MCF 10A (cell line): ENCODE data around the gene RSPRY1. TPM values are rescaled to one million over a fixed set of nuclear protein-coding genes. Genes with fewer than 3 reads are reported as not detected.
A peak's percentile ranks its signal among the peaks of the same experiment; 100 is the strongest.

Experiments
- BruUV-seq: library from RNA; stranded (reverse); fragments of 400-500 nt; replicated peaks from 2 replicates; lab custom pipeline; 2021; lab: Mats Ljungman, UMichigan
- CTCF ChIA-PET: fragments of 300-600 bp; sonication (Branson Sonifier 250); formaldehyde crosslinking; extraction: SDS; loops from one replicate; lab custom pipeline; 2021; ENCODE audit warnings: antibody characterized with exemption, inconsistent platforms; lab: Yijun Ruan, JAX
- POLR2A ChIA-PET: fragments of 300-600, 350-650 bp; sonication (Branson Sonifier 250); formaldehyde crosslinking; extraction: SDS; loops from one replicate; lab custom pipeline; 2020; ENCODE audit warnings: antibody characterized with exemption, inconsistent platforms; lab: Yijun Ruan, JAX
- DNase-seq: peaks from one replicate; pipeline ENCODE4 v3.0.0-alpha.2; 2018; ENCODE audit not compliant: unreplicated experiment
- H3K27ac Mint-ChIP-seq: one replicate; pipeline ENCODE4 v1.8.0; 2022; ENCODE audit warnings: mild to moderate bottlenecking, low read depth, mixed read lengths; ENCODE audit not compliant: unreplicated experiment
- H3K27me3 Mint-ChIP-seq: one replicate; pipeline ENCODE4 v1.8.0; 2022; ENCODE audit warnings: mixed read lengths; ENCODE audit not compliant: insufficient read depth, unreplicated experiment
- H3K36me3 Mint-ChIP-seq: one replicate; pipeline ENCODE4 v1.8.0; 2022; ENCODE audit warnings: mild to moderate bottlenecking, moderate library complexity, mixed read lengths; ENCODE audit not compliant: insufficient read depth, unreplicated experiment
- H3K4me1 Mint-ChIP-seq: one replicate; pipeline ENCODE4 v1.8.0; 2022; ENCODE audit warnings: mixed read lengths; ENCODE audit not compliant: insufficient read depth, unreplicated experiment
- H3K4me3 Mint-ChIP-seq: one replicate; pipeline ENCODE4 v1.8.0; 2022; ENCODE audit warnings: mild to moderate bottlenecking, moderate library complexity, mixed read lengths; ENCODE audit not compliant: unreplicated experiment
- H3K9me3 Mint-ChIP-seq: one replicate; pipeline ENCODE4 v1.8.0; 2022; ENCODE audit warnings: mixed read lengths; ENCODE audit not compliant: unreplicated experiment
- CTCF ChIP-seq: fragments of 200-600 bp; IDR thresholded peaks from one replicate; pipeline ENCODE4 v1.8.0; 2022; ENCODE audit warnings: antibody characterized with exemption, mild to moderate bottlenecking; ENCODE audit not compliant: unreplicated experiment
- intact Hi-C: fragments of 100-400 bp; cut with micrococcal nuclease; formaldehyde crosslinking; loops from 2 replicates; pipeline ENCODE4 v1.14.1; 2022
- total RNA-seq: library from RNA; stranded (reverse); gene quantifications from 2 replicates; pipeline ENCODE4 v1.2.3, GENCODE V29; 2022

RSPRY1 gene
- total RNA-seq, 1 experiment from 2014 or later: 55.9 TPM

- TF ChIP-seq CTCF: no peak
- DNase-seq: no peak
- Mint-ChIP-seq H3K9me3 (no peaks in the 10 kb centered on the region), H3K4me1 (no peaks in the 10 kb centered on the region), H3K27ac (no peak overlapping the region), H3K4me3 (no peak overlapping the region), H3K36me3 (peaks cover 87% of the 10 kb centered on the region), H3K27me3 (no peaks in the 10 kb centered on the region)
- intact Hi-C loops: no loop called here
- ChIA-PET CTCF (interaction anchor here (0.8 kb wide), 1 partner anchor 21 kb away, joined by 3 read pairs; no protein-coding TSS in a partner anchor), POLR2A (no interaction called here)
- no TSS peak for BruUV-seq
Measured at GRCh38 chr16:57157533-57157932, 28.6 kb upstream of the RSPRY1 start.

- no TSS peak for BruUV-seq
- TF ChIP-seq CTCF: no peak
- ChIA-PET POLR2A (interaction anchor here (1.0 kb wide), 1 partner anchor 10 kb away, joined by 3 read pairs; no protein-coding TSS in a partner anchor), CTCF (no interaction called here)
- no peaks in the 10 kb centered on the region for H3K4me1 Mint-ChIP-seq
- no peaks in the 10 kb centered on the region for H3K27me3 Mint-ChIP-seq
- DNase-seq: no peak
- H3K27ac Mint-ChIP-seq: peak overlapping the region; percentile 35
- peaks cover 87% of the 10 kb centered on the region for H3K36me3 Mint-ChIP-seq
- no peak overlapping the region for H3K4me3 Mint-ChIP-seq
- intact Hi-C loops: no loop called here
- no peaks in the 10 kb centered on the region for H3K9me3 Mint-ChIP-seq
Measured at GRCh38 chr16:57159447-57159846, 26.7 kb upstream of the RSPRY1 start.

- no TSS peak for BruUV-seq
- H3K9me3 Mint-ChIP-seq: no peaks in the 10 kb centered on the region
- H3K27ac Mint-ChIP-seq: no peak overlapping the region
- peaks cover 69% of the 10 kb centered on the region for H3K36me3 Mint-ChIP-seq
- peaks cover 13% of the 10 kb centered on the region for H3K4me1 Mint-ChIP-seq
- no peak for TF ChIP-seq CTCF
- ChIA-PET CTCF (no interaction called here), POLR2A (no interaction called here)
- intact Hi-C loops: loop anchor here (10.0 kb wide), 1 partner anchor 229 kb away; the partner anchor contains the start of gene HERPUD1
- DNase-seq: no peak
- no peaks in the 10 kb centered on the region for H3K27me3 Mint-ChIP-seq
- H3K4me3 Mint-ChIP-seq: no peak overlapping the region
Measured at GRCh38 chr16:57163842-57164241, 22.3 kb upstream of the RSPRY1 start.

- ChIA-PET CTCF (no interaction called here), POLR2A (interaction anchor here (0.7 kb wide), 2 partner anchors 20 to 161 kb away, joined by 3 to 4 read pairs; partner anchors contain the start of genes PSME3IP1 and RSPRY1)
- Mint-ChIP-seq H3K9me3 (no peaks in the 10 kb centered on the region), H3K27me3 (no peaks in the 10 kb centered on the region), H3K27ac (no peak overlapping the region), H3K4me1 (peaks cover 13% of the 10 kb centered on the region), H3K36me3 (peaks cover 73% of the 10 kb centered on the region), H3K4me3 (no peak overlapping the region)
- DNase-seq: no peak
- no peak for TF ChIP-seq CTCF
- intact Hi-C loops: loop anchor here (5.0 to 10.0 kb wide), 2 partner anchors 231 to 373 kb away; partner anchors contain the start of gene HERPUD1
- no TSS peak for BruUV-seq
Measured at GRCh38 chr16:57165483-57165882, 20.6 kb upstream of the RSPRY1 start.
